ENCODE measurements around the gene NADK2. TPM values are rescaled to one million over a fixed set of nuclear protein-coding genes. Genes with fewer than 3 reads are reported as not detected.

The NADK2 gene
- total RNA-seq, 1 donor from 2014 or later: 18.2 TPM

GRCh38 chr5:36246036-36246800 lies 4.5 kb upstream of the NADK2 start:
- H3K27ac Mint-ChIP-seq: no peak overlapping the region
- H3K4me1 Mint-ChIP-seq: peaks cover 11% of the 10 kb centered on the region
- TF ChIP-seq, protein P1, sequence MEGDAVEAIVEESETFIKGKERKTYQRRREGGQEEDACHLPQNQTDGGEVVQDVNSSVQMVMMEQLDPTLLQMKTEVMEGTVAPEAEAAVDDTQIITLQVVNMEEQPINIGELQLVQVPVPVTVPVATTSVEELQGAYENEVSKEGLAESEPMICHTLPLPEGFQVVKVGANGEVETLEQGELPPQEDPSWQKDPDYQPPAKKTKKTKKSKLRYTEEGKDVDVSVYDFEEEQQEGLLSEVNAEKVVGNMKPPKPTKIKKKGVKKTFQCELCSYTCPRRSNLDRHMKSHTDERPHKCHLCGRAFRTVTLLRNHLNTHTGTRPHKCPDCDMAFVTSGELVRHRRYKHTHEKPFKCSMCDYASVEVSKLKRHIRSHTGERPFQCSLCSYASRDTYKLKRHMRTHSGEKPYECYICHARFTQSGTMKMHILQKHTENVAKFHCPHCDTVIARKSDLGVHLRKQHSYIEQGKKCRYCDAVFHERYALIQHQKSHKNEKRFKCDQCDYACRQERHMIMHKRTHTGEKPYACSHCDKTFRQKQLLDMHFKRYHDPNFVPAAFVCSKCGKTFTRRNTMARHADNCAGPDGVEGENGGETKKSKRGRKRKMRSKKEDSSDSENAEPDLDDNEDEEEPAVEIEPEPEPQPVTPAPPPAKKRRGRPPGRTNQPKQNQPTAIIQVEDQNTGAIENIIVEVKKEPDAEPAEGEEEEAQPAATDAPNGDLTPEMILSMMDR (IDR thresholded peaks at IDR 0.05): no peak
- CTCF ChIA-PET: no interaction called here
- peaks cover 5% of the 10 kb centered on the region for H3K36me3 Mint-ChIP-seq (ENCODE audit: low read depth)
- no peak for ATAC-seq (ENCODE audit: low read depth)
- no peaks in the 10 kb centered on the region for H3K27me3 Mint-ChIP-seq
- H3K9me3 Mint-ChIP-seq: no peaks in the 10 kb centered on the region
- DNase-seq: no peak
- H3K4me3 Mint-ChIP-seq: no peak overlapping the region
- POLR2A ChIA-PET: no interaction called here
- intact Hi-C loops (cut with micrococcal nuclease): loop anchor here (10.0 kb wide), 1 partner anchor 479 kb away; no protein-coding TSS in a partner anchor

DNA sequence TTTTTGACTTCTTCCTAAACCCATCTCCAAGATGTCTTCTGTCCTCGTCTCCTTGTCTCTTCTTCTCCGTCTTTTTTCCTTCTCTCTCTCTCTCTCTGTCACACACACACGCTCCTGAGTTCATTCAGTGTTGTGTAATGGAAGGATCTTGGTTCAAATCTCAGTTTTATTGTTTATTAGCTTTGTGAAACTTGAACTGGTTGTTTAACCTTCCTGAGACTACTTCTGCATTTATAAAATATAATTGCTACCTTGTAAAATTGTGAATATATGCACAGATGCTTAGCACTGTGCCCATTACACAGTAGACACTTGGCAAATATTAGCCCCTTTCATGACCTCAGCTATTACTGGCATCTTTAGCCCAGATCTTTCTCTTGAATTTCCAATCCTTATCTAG lies 2.4 kb upstream of the NADK2 start:
- peaks cover 29% of the 10 kb centered on the region for H3K4me1 Mint-ChIP-seq
- no peaks in the 10 kb centered on the region for H3K9me3 Mint-ChIP-seq
- TF ChIP-seq, protein P1 (IDR thresholded peaks at IDR 0.05): no peak
- peak overlapping the region; percentile 3 for H3K27ac Mint-ChIP-seq
- intact Hi-C loops (cut with micrococcal nuclease): loop anchor here (5.0 to 10.0 kb wide), 4 partner anchors 481 to 1128 kb away; partner anchors contain the start of gene NUP155
- H3K4me3 Mint-ChIP-seq: no peak overlapping the region
- ChIA-PET CTCF (no interaction called here), POLR2A (no interaction called here)
- no peak for DNase-seq
- H3K36me3 Mint-ChIP-seq (ENCODE audit: low read depth): peaks cover 5% of the 10 kb centered on the region
- H3K27me3 Mint-ChIP-seq: no peaks in the 10 kb centered on the region
- ATAC-seq (ENCODE audit: low read depth): no peak

- no peaks in the 10 kb centered on the region for H3K9me3 Mint-ChIP-seq
- H3K27ac Mint-ChIP-seq: no peak overlapping the region
- H3K36me3 Mint-ChIP-seq (ENCODE audit: low read depth): peaks cover 5% of the 10 kb centered on the region
- H3K4me3 Mint-ChIP-seq: peak overlapping the region; percentile 12
- intact Hi-C loops (cut with micrococcal nuclease): loop anchor here (2.0 to 10.0 kb wide), 5 partner anchors 481 to 1129 kb away; partner anchors contain the start of genes NIPBL and NUP155
- no peaks in the 10 kb centered on the region for H3K27me3 Mint-ChIP-seq
- ChIA-PET POLR2A (interaction anchor here (0.7 kb wide), 1 partner anchor 13 kb away, joined by 3 read pairs; no protein-coding TSS in a partner anchor), CTCF (no interaction called here)
- TF ChIP-seq, protein P1 (IDR thresholded peaks at IDR 0.05): no peak
- H3K4me1 Mint-ChIP-seq: peaks cover 32% of the 10 kb centered on the region
- ATAC-seq (ENCODE audit: low read depth): no peak
- no peak for DNase-seq
Observed at GRCh38 chr5:36243653-36244052, 1.9 kb upstream of the NADK2 start.

- peaks cover 39% of the 10 kb centered on the region for H3K4me1 Mint-ChIP-seq
- CTCF ChIA-PET: interaction anchor here (0.8 to 1.8 kb wide), 7 partner anchors 27 to 453 kb away, joined by 3 to 11 read pairs (median 6); partner anchors contain the start of genes LMBRD2 and SKP2
- TF ChIP-seq, protein P1 (IDR thresholded peaks at IDR 0.05): no peak
Observed at GRCh38 chr5:36242534-36243485, 1.1 kb upstream of the NADK2 start.

More at GRCh38 chr5:36242534-36243485, 1.1 kb upstream of the NADK2 start:
- peak overlapping the region; percentile 91 for H3K4me3 Mint-ChIP-seq
- ATAC-seq (ENCODE audit: low read depth) (no peak), DNase-seq (no peak)
- intact Hi-C loops (cut with micrococcal nuclease): loop anchor here (1.0 to 10.0 kb wide), 12 partner anchors 10 to 1328 kb away; partner anchors contain the start of genes BRIX1, CPLANE1, DNAJC21 and NIPBL
- H3K36me3 Mint-ChIP-seq (ENCODE audit: low read depth): peaks cover 5% of the 10 kb centered on the region
- no peaks in the 10 kb centered on the region for H3K9me3 Mint-ChIP-seq
- peak overlapping the region; percentile 95 for H3K27ac Mint-ChIP-seq
- POLR2A ChIA-PET: interaction anchor here (0.6 to 3.0 kb wide), 17 partner anchors 11 to 1313 kb away, joined by 3 to 35 read pairs (median 5); partner anchors contain the start of genes DNAJC21, LMBRD2, NIPBL and NUP155
- H3K27me3 Mint-ChIP-seq: no peaks in the 10 kb centered on the region
